A549 (cell line): ENCODE measurements around the gene KIF3A. TPM values are rescaled to one million over a fixed set of nuclear protein-coding genes. Genes with fewer than 3 reads are reported as not detected.

Source experiments
- ATAC-seq, 2 experiments: fragments of 200-7000 bp in 1 of 2; fragments of >200 bp in 1 of 2; cut with Nextera tagmentation in 1 of 2; cut with Tn5 transposase in 1 of 2; 3 replicates each; pipeline versions ENCODE4 v1.8.0 to v1.9.1; 2018 to 2020; ENCODE audit warnings: mild to moderate bottlenecking in 1 of 2, moderate library complexity in 1 of 2
- CTCF ChIA-PET: fragments of 300-600 bp; sonication (Branson Sonifier 250); formaldehyde crosslinking; extraction: SDS; loops from one replicate; lab custom pipeline; 2021; ENCODE audit warnings: antibody characterized with exemption, inconsistent platforms; lab: Yijun Ruan, JAX
- POLR2A ChIA-PET: fragments of 350-600 bp; formaldehyde crosslinking; extraction: SDS; loops from one replicate; lab custom pipeline; 2021; ENCODE audit warnings: antibody characterized with exemption, inconsistent platforms; lab: Yijun Ruan, JAX
- DNase-seq, 2 experiments: peaks; one replicate each; pipeline versions ENCODE4 v3.0.0 to v3.0.0-alpha.2; 2011 to 2016; ENCODE audit warnings: low read depth in 1 of 2, low spot score in 1 of 2
- FAIRE-seq: peaks from 2 replicates; lab custom pipeline; 2011; peaks lifted over from hg19 to GRCh38; lab: Jason Lieb, UNC
- H3K27ac ChIP-seq, 2 experiments: fragments of >200 bp; sonication (Bioruptor Twin); formaldehyde crosslinking; 3 replicates each; pipeline ENCODE4 v1.5.1; 2016 to 2017
- H3K4me1 ChIP-seq: fragments of >200 bp; sonication (Bioruptor Twin); formaldehyde crosslinking; 3 replicates; pipeline ENCODE4 v1.6.1; 2016
- H3K4me2 ChIP-seq: fragments of >200 bp; sonication (Bioruptor Twin); formaldehyde crosslinking; 3 replicates; pipeline ENCODE4 v1.6.1; 2016
- H3K4me3 ChIP-seq: fragments of >200 bp; sonication (Bioruptor Twin); formaldehyde crosslinking; 3 replicates; pipeline ENCODE4 v1.5.1; 2016
- H3K9me3 ChIP-seq: fragments of >200 bp; sonication (Bioruptor Twin); formaldehyde crosslinking; 3 replicates; pipeline ENCODE4 v1.6.1; 2016
- CBX2 ChIP-seq: fragments of 200-600 bp; sonication (generic); IDR thresholded peaks from 2 replicates; pipeline ENCODE4 v1.6.1; 2016; ENCODE audit warnings: low read depth, mild to moderate bottlenecking, borderline replicate concordance
- CTCF ChIP-seq: fragments of >200 bp; sonication (Bioruptor Twin); formaldehyde crosslinking; IDR thresholded peaks from 3 replicates; pipeline ENCODE4 v1.5.1; 2016
- E2F6 ChIP-seq: IDR thresholded peaks from 2 replicates; pipeline ENCODE4 v1.6.1; 2012; ENCODE audit warnings: low read depth, borderline replicate concordance
- ELK1 ChIP-seq: fragments of 150-350 bp; IDR thresholded peaks from 2 replicates; pipeline ENCODE4 v1.6.1; 2014; ENCODE audit warnings: low read depth, mild to moderate bottlenecking, low read length
- EP300 ChIP-seq, 2 experiments: fragments of >200 bp; sonication (Bioruptor Twin); formaldehyde crosslinking; IDR thresholded peaks; 2 replicates in 1 of 2; 3 replicates in 1 of 2; pipeline ENCODE4 v1.6.1; 2016 to 2017
- ESRRA ChIP-seq: fragments of 150-350 bp; IDR thresholded peaks from 2 replicates; pipeline ENCODE4 v1.6.1; 2014; ENCODE audit warnings: mild to moderate bottlenecking, low read length, borderline replicate concordance
- FOSB ChIP-seq: fragments of 250-450 bp; sonication (Bioruptor Pico); IDR thresholded peaks from 2 replicates; pipeline ENCODE4 v1.5.0; 2020; ENCODE audit warnings: mild to moderate bottlenecking, moderate library complexity
- GATA3 ChIP-seq: IDR thresholded peaks from 2 replicates; pipeline ENCODE4 v1.6.1; 2012; ENCODE audit warnings: borderline replicate concordance
- HOXB13 ChIP-seq: fragments of 250-450 bp; sonication (Bioruptor Pico); IDR thresholded peaks from 2 replicates; pipeline ENCODE4 v1.5.0; 2020; ENCODE audit warnings: low read depth, mild to moderate bottlenecking, moderate library complexity
- MAFK ChIP-seq: fragments of 450-650 bp; IDR thresholded peaks from 2 replicates; pipeline ENCODE4 v1.6.1; 2014; ENCODE audit not compliant: partially characterized antibody
- POLR2AphosphoS2 ChIP-seq: conservative IDR thresholded peaks from 2 replicates; pipeline ENCODE4 v1.6.1; 2012; ENCODE audit warnings: low read length, improper control_type of control experiment, inconsistent platforms
- SMC3 ChIP-seq: fragments of >200 bp; sonication (Bioruptor Twin); formaldehyde crosslinking; IDR thresholded peaks from 3 replicates; pipeline ENCODE4 v1.6.1; 2018; ENCODE audit warnings: inconsistent platforms
- ZC3H11A ChIP-seq: fragments of 450-650 bp; IDR thresholded peaks from 2 replicates; pipeline ENCODE4 v1.6.1; 2014; ENCODE audit warnings: antibody characterized with exemption, mild to moderate bottlenecking
- ZNF302 ChIP-seq: fragments of 250-450 bp; sonication (Bioruptor Pico); IDR thresholded peaks from 2 replicates; pipeline ENCODE4 v1.9.0; 2021; ENCODE audit warnings: inconsistent platforms, mild to moderate bottlenecking, moderate library complexity
- WGBS: methylation state at CpG from one replicate; pipeline ENCODE4 v1.1.6; 2017; ENCODE audit errors: missing lambda C conversion rate; 5-methylcytosine and 5-hydroxymethylcytosine counted together
- polyA plus RNA-seq, 4 experiments: library from polyadenylated mRNA; depleted of rRNA in 3 of 4; stranded (reverse); fragments of >200 nt; fragmentation: RNase III in 1 of 4; extraction: RNeasy Plus Mini Kit Qiagen cat#74134 plus additional on column Dnase treatment in 1 of 4; gene quantifications; 2 replicates in 3 of 4; 3 replicates in 1 of 4; pipeline ENCODE4 v1.2.3, GENCODE V29; 2011 to 2017

Gene KIF3A
- polyA plus RNA-seq, 2 of the 4 experiments (the other 2 are of a cell fraction) = 12.8 to 20.5 TPM

GRCh38 chr5:132729896-132730295, 7.5 kb downstream of the KIF3A start:
- TF ChIP-seq EP300 (IDR thresholded peaks at IDR 0.05) = no peak
- TF ChIP-seq FOSB = no peak
- no peak for TF ChIP-seq GATA3
- no peak for TF ChIP-seq ESRRA
- no peak for TF ChIP-seq ZNF302
- TF ChIP-seq CBX2 = no peak
- TF ChIP-seq SMC3 = no peak
- no peak for TF ChIP-seq E2F6
- no peak for TF ChIP-seq HOXB13 (CRISPR knock-in tag)
- no peak for TF ChIP-seq POLR2AphosphoS2
- 88% methylated on average over 10 of the region's 10 CpGs for WGBS
- no peak for DNase-seq
- no peak overlapping the region for H3K4me2 ChIP-seq
- no peak for ATAC-seq
- ChIA-PET POLR2A (interaction anchor here (0.9 kb wide), 1 partner anchor 173 kb away, joined by 3 read pairs; the partner anchor contains the start of gene RAD50), CTCF (interaction anchor here (0.6 to 1.3 kb wide), 2 partner anchors 48 to 384 kb away, joined by 3 read pairs; no protein-coding TSS in a partner anchor)
- no peak for FAIRE-seq
- no peak overlapping the region for H3K4me3 ChIP-seq
- no peaks in the 10 kb centered on the region for H3K9me3 ChIP-seq
- H3K27ac ChIP-seq = no peak overlapping the region
- no peaks in the 10 kb centered on the region for H3K4me1 ChIP-seq

- no peak overlapping the region for H3K4me3 ChIP-seq
- DNase-seq (no peak), FAIRE-seq (no peak), ATAC-seq (no peak)
- H3K4me1 ChIP-seq = no peaks in the 10 kb centered on the region
- POLR2A ChIA-PET = no interaction called here
- H3K27ac ChIP-seq = no peak overlapping the region
- CTCF ChIA-PET = interaction anchor here (0.8 kb wide), 1 partner anchor 11 kb away, joined by 3 read pairs; no protein-coding TSS in a partner anchor
- no peaks in the 10 kb centered on the region for H3K9me3 ChIP-seq
- 91% methylated on average over 2 of the region's 2 CpGs for WGBS
- H3K4me2 ChIP-seq = no peak overlapping the region
- TF ChIP-seq CTCF (no peak), MAFK (peak; percentile 53), ZC3H11A (no peak)
Observed at GRCh38 chr5:132725745-132726144, 11.6 kb downstream of the KIF3A start.

GRCh38 chr5:132718544-132719312, 18.6 kb downstream of the KIF3A start:
- no peak for ATAC-seq
- DNase-seq = no peak
- CTCF ChIA-PET = interaction anchor here (0.6 to 1.0 kb wide), 2 partner anchors 182 to 333 kb away, joined by 3 read pairs; no protein-coding TSS in a partner anchor
- Histone ChIP-seq H3K9me3 (no peaks in the 10 kb centered on the region), H3K4me1 (no peaks in the 10 kb centered on the region), H3K4me2 (no peak overlapping the region)
- 91% methylated on average over 5 of the region's 5 CpGs for WGBS
- TF ChIP-seq ELK1 = no peak
- TF ChIP-seq MAFK = peak; percentile 72
- TF ChIP-seq, all 56 proteins: peak for 1
- FAIRE-seq = peak; percentile 56
- POLR2A ChIA-PET = no interaction called here
- Histone ChIP-seq H3K4me3 (no peak overlapping the region), H3K27ac (no peak overlapping the region)
